Tongue (tissue), 2 donors: ENCODE measurements around the gene SEC14L2. TPM values are rescaled to one million over a fixed set of nuclear protein-coding genes. Genes with fewer than 3 reads are reported as not detected.
"Not testable (repeated sequence)": the region's sequence is repeated elsewhere in the genome, so short reads cannot be mapped to it uniquely, and the experiment has no call there.

Source experiments
- DNase-seq: peaks from one replicate; pipeline ENCODE4 v3.0.0-alpha.2; 2015
- total RNA-seq: library from RNA; depleted of rRNA; stranded (reverse); fragments of >200 nt; gene quantifications from one replicate; pipeline ENCODE4 v1.2.3, GENCODE V29; 2014

SEC14L2 gene
- total RNA-seq, 1 donor from 2014 or later = 1.8 TPM

GRCh38 chr22:30426388-30427353 lies 29.9 kb downstream of the SEC14L2 start:
- peak; percentile 85 for DNase-seq

GRCh38 chr22:30427871-30428270 lies 31.1 kb downstream of the SEC14L2 start:
- no peak for DNase-seq

- DNase-seq = no peak
These were observed 33.1 kb downstream of the SEC14L2 start for GRCh38 chr22:30429887-30430286.

- DNase-seq = no peak
These were observed 34.1 kb downstream of the SEC14L2 start for GRCh38 chr22:30430933-30431332.

GRCh38 chr22:30432096-30432495 lies 35.3 kb downstream of the SEC14L2 start:
- no peak for DNase-seq

GRCh38 chr22:30432520-30432919 lies 35.7 kb downstream of the SEC14L2 start:
- DNase-seq = no peak

GRCh38 chr22:30433227-30433626 lies 36.4 kb downstream of the SEC14L2 start:
- DNase-seq = no peak

GRCh38 chr22:30433773-30434172 lies 37.0 kb downstream of the SEC14L2 start:
- DNase-seq = no peak

- DNase-seq = no peak
These were observed 38.0 kb downstream of the SEC14L2 start for GRCh38 chr22:30434843-30435242.

- DNase-seq = no peak
These were observed 38.9 kb downstream of the SEC14L2 start for GRCh38 chr22:30435674-30436126.

GRCh38 chr22:30436196-30436595 lies 39.4 kb downstream of the SEC14L2 start:
- DNase-seq = no peak

- no peak for DNase-seq
These were observed 41.7 kb downstream of the SEC14L2 start for GRCh38 chr22:30438559-30438958.

- DNase-seq = no peak
These were observed 42.4 kb downstream of the SEC14L2 start for GRCh38 chr22:30439226-30439625.

GRCh38 chr22:30439836-30440235 lies 43.0 kb downstream of the SEC14L2 start:
- no peak for DNase-seq

- no peak for DNase-seq
These were observed 44.3 kb downstream of the SEC14L2 start for GRCh38 chr22:30441088-30441487.

GRCh38 chr22:30444632-30445437 lies 48.0 kb downstream of the SEC14L2 start:
- DNase-seq = peak; percentile 35

GRCh38 chr22:30445438-30446145 lies 48.8 kb downstream of the SEC14L2 start:
- no peak for DNase-seq

- no peak for DNase-seq
These were observed 50.8 kb downstream of the SEC14L2 start for GRCh38 chr22:30447656-30448055.

- DNase-seq = not testable (repeated sequence)
These were observed 54.7 kb downstream of the SEC14L2 start for GRCh38 chr22:30451488-30451887.

GRCh38 chr22:30452861-30453260 lies 56.0 kb downstream of the SEC14L2 start:
- no peak for DNase-seq

GRCh38 chr22:30453731-30454510 lies 57.1 kb downstream of the SEC14L2 start:
- peak; percentile 38 for DNase-seq
